Heart right ventricle (tissue), 16 donors: ENCODE measurements around the gene BABAM2. TPM values are rescaled to one million over a fixed set of nuclear protein-coding genes. Genes with fewer than 3 reads are reported as not detected.

Source experiments
- ATAC-seq, 8 donors: fragments of 200-7000 bp; cut with Tn5 transposase; one replicate each; pipeline ENCODE4 v1.9.1; 2020; ENCODE audit warnings: mild to moderate bottlenecking in 8 of 8, moderate library complexity in 8 of 8, moderate number of reproducible peaks in 1 of 8
- DNase-seq, 2 donors: peaks; one replicate each; pipeline ENCODE4 v3.0.0-alpha.2; 2020
- H3K27ac ChIP-seq, 10 donors: fragments of 200-600 bp; sonication (generic) in 2 of 10; one replicate each; pipeline versions ENCODE4 v1.5.0 to v1.8.0; 2020 to 2022; ENCODE audit warnings: mild to moderate bottlenecking in 3 of 10
- H3K27me3 ChIP-seq, 7 donors: fragments of 200-600 bp; one replicate each; pipeline ENCODE4 v1.8.0; 2021 to 2022; ENCODE audit warnings: mild to moderate bottlenecking in 2 of 7
- H3K36me3 ChIP-seq, 9 donors: fragments of 200-600 bp; sonication (generic) in 1 of 9; one replicate each; pipeline versions ENCODE4 v1.5.0 to v1.8.0; 2020 to 2022; ENCODE audit warnings: mild to moderate bottlenecking in 2 of 9
- H3K4me1 ChIP-seq, 9 donors: fragments of 200-600 bp; sonication (generic) in 1 of 9; one replicate each; pipeline versions ENCODE4 v1.5.0 to v1.8.0; 2020 to 2022; ENCODE audit warnings: mild to moderate bottlenecking in 4 of 9
- H3K4me3 ChIP-seq, 10 donors: fragments of 200-600 bp; sonication (generic) in 2 of 10; one replicate each; pipeline versions ENCODE4 v1.5.0 to v1.8.0; 2020 to 2022; ENCODE audit warnings: mild to moderate bottlenecking in 7 of 10, moderate library complexity in 2 of 10
- H3K9me3 ChIP-seq, 11 donors: fragments of 200-600 bp in 10 of 11; sonication (generic) in 2 of 11; one replicate each; pipeline versions ENCODE4 v1.5.0 to v1.8.0; 2013 to 2022; ENCODE audit warnings: mild to moderate bottlenecking in 2 of 11, control low read depth in 1 of 11, moderate library complexity in 1 of 11
- CTCF ChIP-seq, 9 donors: fragments of 200-600 bp; sonication (generic) in 2 of 9; IDR thresholded peaks; one replicate each; pipeline versions ENCODE4 v1.5.0 to v1.8.0; 2021 to 2022; ENCODE audit warnings: antibody characterized with exemption in 9 of 9, mild to moderate bottlenecking in 5 of 9, moderate library complexity in 1 of 9
- WGBS, 2 donors: extraction: QIAGEN DNeasy Blood & Tissue Kit; methylation state at CpG; one replicate each; pipeline ENCODE4 v1.1.7; 2013; ENCODE audit warnings: inconsistent platforms in 1 of 2; 5-methylcytosine and 5-hydroxymethylcytosine counted together
- intact Hi-C, 10 donors: fragments of 100-400 bp; cut with DNase I; formaldehyde crosslinking; loops; one replicate each; pipeline versions ENCODE4 v1.11.1 to v1.14.2; 2022
- polyA plus RNA-seq, 2 donors: library from polyadenylated mRNA; stranded (reverse); fragments of 200-250 nt; gene quantifications; one replicate each; pipeline ENCODE4 v1.2.3, GENCODE V29; 2013
- total RNA-seq, 10 donors: library from RNA; stranded (reverse); fragmentation: NEBNext Ultra II Directional in 3 of 10; extraction: Animal tissue kit (Norgen Biotek cat#: 25700) in 3 of 10; gene quantifications; one replicate each; pipeline versions ENCODE4 v1.2.1 to v1.2.4, GENCODE V29; 2021 to 2023
- donor health status: Arrhythmogenic right ventricular cardiomyopathy.
- donor health status: ischemic (EF 13 %, LVEDD 7.1; RV severe dilation, severe dysfunction).
- donor health status: healthy with polysubstance abuse.
- donor health status: DM: no; HTN: yes; CAD: no.
- donor health status: DM: no; HTN: no; CAD: no.
- donor health status: ischemic (EF 25% LVEDD 6.9; RV normal size, moderate dysfunction).
- donor health status: ischemic (EF 25% LVEDD 5.7; RV mildly dilated, moderate dysfunction).
- donor health status: healthy.
- donor health status: DM: yes; HTN: yes; CAD: no.
- donor health status: Ischemic cardiomyopathy.
- donor health status: ischemic (EF 35%, LVEDD 5.7; RV mildly dilated, moderate dysfunction).
- donor health status: nonischemic (EF 11% LVEDD 7.7; RV severe dilation, severe dysfunction).
- donor health status: DM: yes; HTN: yes; CAD: no.
- donor health status: PGD.
- donor health status: ischemic (EF 29% LVEDD 5.4; RV normal size, mild dysfunction).
- donor health status: nonischemic (EF 23%, LVEDD 6.1; RV moderate dilation, normal function).

BABAM2 gene
- total and polyA plus RNA-seq, 12 donors: 13.3 to 83.4 (median 65.9) TPM

GRCh38 chr2:28247290-28247689 is 356.8 kb downstream of the BABAM2 start:
- Histone ChIP-seq H3K4me3 (no peak overlapping the region), H3K9me3 (no peaks in the 10 kb centered on the region), H3K27me3 (no peaks in the 10 kb centered on the region), H3K36me3 (peaks cover 0 to 34% (median 8%) of the 10 kb centered on the region in 9 donors), H3K4me1 (peaks cover 5 to 21% (median 15%) of the 10 kb centered on the region in 9 donors), H3K27ac (peak overlapping the region in 4 of 10 donors; percentile 3 to 48 (median 26))
- peak in 6 of 8 donors; percentile 8 to 72 (median 43) for ATAC-seq
- 7 to 9% methylated on average over 1 of the region's 1 CpG for WGBS, 2 donors
- TF ChIP-seq CTCF (IDR thresholded peaks at IDR 0.05): no peak
- intact Hi-C loops: no loop called here
- no peak for DNase-seq

GRCh38 chr2:28247734-28248133 is 357.2 kb downstream of the BABAM2 start:
- peak overlapping the region in 4 of 10 donors; percentile 3 to 48 (median 8) for H3K27ac ChIP-seq
- no peaks in the 10 kb centered on the region for H3K27me3 ChIP-seq
- peaks cover 0 to 33% (median 8%) of the 10 kb centered on the region in 9 donors for H3K36me3 ChIP-seq
- no peaks in the 10 kb centered on the region for H3K9me3 ChIP-seq
- no peak for TF ChIP-seq CTCF (IDR thresholded peaks at IDR 0.05)
- no peak overlapping the region for H3K4me3 ChIP-seq
- peak in 5 of 8 donors; percentile 33 to 76 (median 61) for ATAC-seq
- no peak for DNase-seq
- peaks cover 5 to 21% (median 15%) of the 10 kb centered on the region in 9 donors for H3K4me1 ChIP-seq
- intact Hi-C loops: no loop called here

- Histone ChIP-seq H3K4me3 (no peak overlapping the region), H3K4me1 (peaks cover 5 to 21% (median 15%) of the 10 kb centered on the region in 9 donors), H3K27ac (no peak overlapping the region), H3K36me3 (peaks cover 0 to 33% (median 8%) of the 10 kb centered on the region in 9 donors), H3K27me3 (no peaks in the 10 kb centered on the region), H3K9me3 (no peaks in the 10 kb centered on the region)
- DNase-seq (no peak), ATAC-seq (no peak)
- intact Hi-C loops: no loop called here
- WGBS, 2 donors: 91 to 94% methylated on average over 2 of the region's 2 CpGs
- no peak for TF ChIP-seq CTCF (IDR thresholded peaks at IDR 0.05)
Measured at GRCh38 chr2:28248511-28248910, 358.0 kb downstream of the BABAM2 start.

GRCh38 chr2:28250006-28250405 is 359.5 kb downstream of the BABAM2 start:
- WGBS, 2 donors: 97 to 98% methylated on average over 4 of the region's 4 CpGs
- no peak for DNase-seq
- Histone ChIP-seq H3K36me3 (peaks cover 0 to 23% (median 4%) of the 10 kb centered on the region in 9 donors), H3K4me3 (no peak overlapping the region), H3K27me3 (no peaks in the 10 kb centered on the region), H3K27ac (no peak overlapping the region), H3K9me3 (no peaks in the 10 kb centered on the region), H3K4me1 (peaks cover 5 to 21% (median 15%) of the 10 kb centered on the region in 9 donors)
- intact Hi-C loops: no loop called here
- TF ChIP-seq CTCF (IDR thresholded peaks at IDR 0.05): no peak
- no peak for ATAC-seq
